Left lung (tissue), 10 donors: ENCODE measurements around the gene TMC5. TPM values are rescaled to one million over a fixed set of nuclear protein-coding genes. Genes with fewer than 3 reads are reported as not detected.
A peak's percentile ranks its signal among the peaks of the same experiment; 100 is the strongest.
"Not testable (repeated sequence)": the region's sequence is repeated elsewhere in the genome, so short reads cannot be mapped to it uniquely, and the experiment has no call there.

Experiments
- ATAC-seq: fragments of 200-7000 bp; cut with Tn5 transposase; one replicate; pipeline ENCODE4 v1.9.1; 2020; ENCODE audit warnings: moderate library complexity
- DNase-seq, 4 donors: peaks; one replicate each; pipeline ENCODE4 v3.0.0-alpha.2; 2013 to 2020
- H3K27ac ChIP-seq, 2 donors: fragments of 200-600 bp; sonication (generic) in 1 of 2; one replicate each; pipeline versions ENCODE4 v1.5.0 to v1.8.0; 2020 to 2021
- H3K27me3 ChIP-seq, 2 donors: fragments of 200-600 bp; sonication (generic) in 1 of 2; one replicate each; pipeline versions ENCODE4 v1.5.0 to v1.8.0; 2020 to 2021
- H3K36me3 ChIP-seq, 2 donors: fragments of 200-600 bp; sonication (generic) in 1 of 2; one replicate each; pipeline versions ENCODE4 v1.5.0 to v1.8.0; 2020 to 2021
- H3K4me1 ChIP-seq, 2 donors: fragments of 200-600 bp; one replicate each; pipeline ENCODE4 v1.8.0; 2021
- H3K4me3 ChIP-seq, 2 donors: fragments of 200-600 bp; sonication (generic) in 1 of 2; one replicate each; pipeline versions ENCODE4 v1.5.0 to v1.8.0; 2020 to 2021; ENCODE audit warnings: mild to moderate bottlenecking in 1 of 2
- H3K9me3 ChIP-seq, 2 donors: fragments of 200-600 bp; sonication (generic) in 1 of 2; one replicate each; pipeline versions ENCODE4 v1.5.0 to v1.8.0; 2020 to 2021
- intact Hi-C, 2 donors: fragments of 100-400 bp; cut with DNase I; formaldehyde crosslinking; loops; one replicate each; pipeline versions ENCODE4 v1.11.2 to v1.14.2; 2022
- polyA plus RNA-seq, 6 donors: library from polyadenylated mRNA; unstranded; fragments of 120-200 nt; gene quantifications; one replicate each; pipeline ENCODE4 v1.2.1, GENCODE V29; 2013; ENCODE audit not compliant: insufficient read length in 6 of 6
- total RNA-seq, 2 donors: library from RNA; stranded (reverse); fragmentation: NEBNext Ultra II Directional; extraction: Animal tissue kit (Norgen Biotek cat#: 25700); gene quantifications; one replicate each; pipeline ENCODE4 v1.2.1, GENCODE V29; 2021
- TF ChIP-seq, protein P1 (sequence below), 2 donors: fragments of 200-600 bp; sonication (generic) in 1 of 2; IDR thresholded peaks; one replicate each; pipeline versions ENCODE4 v1.5.0 to v1.8.0; 2021; ENCODE audit warnings: antibody characterized with exemption in 2 of 2
- donor health status: DM: no; HTN: yes; CAD: no.
- donor health status: DM: no; HTN: no; CAD: no.

TMC5 gene
- total and polyA plus RNA-seq, 8 donors = 4.1 to 105 (median 8.4) TPM

- intact Hi-C loops = no loop called here
- Histone ChIP-seq H3K4me3 (no peak overlapping the region), H3K36me3 (no peaks in the 10 kb centered on the region), H3K4me1 (peaks cover 0 to 5% of the 10 kb centered on the region in 2 donors), H3K27ac (no peak overlapping the region), H3K9me3 (peaks cover 0 to 20% of the 10 kb centered on the region in 2 donors), H3K27me3 (peaks cover 0 to 33% of the 10 kb centered on the region in 2 donors)
- no peak for DNase-seq
- TF ChIP-seq, protein P1, sequence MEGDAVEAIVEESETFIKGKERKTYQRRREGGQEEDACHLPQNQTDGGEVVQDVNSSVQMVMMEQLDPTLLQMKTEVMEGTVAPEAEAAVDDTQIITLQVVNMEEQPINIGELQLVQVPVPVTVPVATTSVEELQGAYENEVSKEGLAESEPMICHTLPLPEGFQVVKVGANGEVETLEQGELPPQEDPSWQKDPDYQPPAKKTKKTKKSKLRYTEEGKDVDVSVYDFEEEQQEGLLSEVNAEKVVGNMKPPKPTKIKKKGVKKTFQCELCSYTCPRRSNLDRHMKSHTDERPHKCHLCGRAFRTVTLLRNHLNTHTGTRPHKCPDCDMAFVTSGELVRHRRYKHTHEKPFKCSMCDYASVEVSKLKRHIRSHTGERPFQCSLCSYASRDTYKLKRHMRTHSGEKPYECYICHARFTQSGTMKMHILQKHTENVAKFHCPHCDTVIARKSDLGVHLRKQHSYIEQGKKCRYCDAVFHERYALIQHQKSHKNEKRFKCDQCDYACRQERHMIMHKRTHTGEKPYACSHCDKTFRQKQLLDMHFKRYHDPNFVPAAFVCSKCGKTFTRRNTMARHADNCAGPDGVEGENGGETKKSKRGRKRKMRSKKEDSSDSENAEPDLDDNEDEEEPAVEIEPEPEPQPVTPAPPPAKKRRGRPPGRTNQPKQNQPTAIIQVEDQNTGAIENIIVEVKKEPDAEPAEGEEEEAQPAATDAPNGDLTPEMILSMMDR (IDR thresholded peaks at IDR 0.05) = no peak
- no peak for ATAC-seq
These were observed 10.7 kb upstream of the TMC5 start for GRCh38 chr16:19406891-19407491.

GRCh38 chr16:19410435-19411171 is 7.1 kb upstream of the TMC5 start:
- peaks cover 0 to 5% of the 10 kb centered on the region in 2 donors for H3K4me1 ChIP-seq
- peak overlapping the region; percentile 49 to 50 for H3K4me3 ChIP-seq
- no peaks in the 10 kb centered on the region for H3K36me3 ChIP-seq
- peak overlapping the region; percentile 78 to 83 for H3K27ac ChIP-seq
- intact Hi-C loops = no loop called here
- H3K9me3 ChIP-seq = peaks cover 0 to 12% of the 10 kb centered on the region in 2 donors
- TF ChIP-seq, protein P1 (IDR thresholded peaks at IDR 0.05) = no peak
- H3K27me3 ChIP-seq = peaks cover 0 to 45% of the 10 kb centered on the region in 2 donors
- DNase-seq (peak in 3 of 4 donors; percentile 36 to 86 (median 37)), ATAC-seq (peak; percentile 80)

DNA sequence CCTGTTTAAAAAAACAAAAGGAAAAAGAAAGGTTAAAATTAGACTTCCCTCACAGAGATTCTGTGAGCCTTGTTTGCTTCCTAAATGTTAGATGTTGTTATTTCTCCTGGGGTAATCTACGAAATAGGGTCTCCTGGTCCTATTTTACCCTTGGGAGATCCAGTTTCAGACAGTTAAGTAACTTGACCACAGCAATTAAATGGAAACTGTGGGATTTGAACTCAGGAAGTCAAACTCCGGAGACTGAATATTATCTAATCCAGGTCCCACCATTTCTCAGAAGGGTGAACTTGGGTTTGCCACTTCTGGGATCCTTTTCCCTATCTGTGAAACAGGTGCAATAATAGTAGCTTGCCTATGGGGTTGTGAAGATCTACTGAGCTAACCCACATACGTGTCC is 6.4 kb upstream of the TMC5 start:
- TF ChIP-seq, protein P1 (IDR thresholded peaks at IDR 0.05) = no peak
- intact Hi-C loops = no loop called here
- peaks cover 0 to 12% of the 10 kb centered on the region in 2 donors for H3K9me3 ChIP-seq
- H3K36me3 ChIP-seq = no peaks in the 10 kb centered on the region
- peak overlapping the region; percentile 78 to 83 for H3K27ac ChIP-seq
- peaks cover 0 to 45% of the 10 kb centered on the region in 2 donors for H3K27me3 ChIP-seq
- peaks cover 0 to 5% of the 10 kb centered on the region in 2 donors for H3K4me1 ChIP-seq
- H3K4me3 ChIP-seq = peak overlapping the region; percentile 49 to 50
- ATAC-seq = peak; percentile 22
- no peak for DNase-seq

- H3K4me3 ChIP-seq = peak overlapping the region in 1 of 2 donors; percentile 49
- H3K9me3 ChIP-seq, H3K4me1 ChIP-seq, DNase-seq, intact Hi-C loops, ATAC-seq, H3K36me3 ChIP-seq: not testable (repeated sequence)
- H3K27ac ChIP-seq = peak overlapping the region; percentile 78 to 83
- H3K27me3 ChIP-seq = peaks cover 0 to 45% of the 10 kb centered on the region in 2 donors
These were observed 5.6 kb upstream of the TMC5 start for GRCh38 chr16:19412055-19412454.

- H3K4me1 ChIP-seq = peaks cover 0 to 5% of the 10 kb centered on the region in 2 donors
- no peaks in the 10 kb centered on the region for H3K36me3 ChIP-seq
- H3K27ac ChIP-seq = peak overlapping the region in 1 of 2 donors; percentile 7
- TF ChIP-seq, protein P1 (IDR thresholded peaks at IDR 0.05) = no peak
- ATAC-seq = no peak
- H3K27me3 ChIP-seq = peaks cover 0 to 27% of the 10 kb centered on the region in 2 donors
- DNase-seq = no peak
- H3K4me3 ChIP-seq = no peak overlapping the region
- intact Hi-C loops = no loop called here
- H3K9me3 ChIP-seq = no peaks in the 10 kb centered on the region
These were observed 2.2 kb upstream of the TMC5 start for GRCh38 chr16:19415461-19415860.
